GM12878 (cell line): Measurements from ENCODE around the gene KRT86.
"Not testable (repeated sequence)": the region's sequence is repeated elsewhere in the genome, so short reads cannot be mapped to it uniquely, and the experiment has no call there.

Experiments used
- CEBPB ChIP-seq, 2 experiments: fragments of 150-350 bp in 1 of 2; IDR thresholded peaks; 2 replicates each; pipeline ENCODE4 v1.6.1; 2012 to 2014; ENCODE audit warnings: low read depth in 2 of 2, low read length in 2 of 2, borderline replicate concordance in 1 of 2, inconsistent platforms in 1 of 2
- CHD4 ChIP-seq: fragments of 200-600 bp; sonication (generic); IDR thresholded peaks from 2 replicates; pipeline ENCODE4 v1.6.1; 2016; ENCODE audit warnings: mild to moderate bottlenecking
- CTCF ChIP-seq, 3 experiments: IDR thresholded peaks in 2 of 3; conservative IDR thresholded peaks in 1 of 3; 2 replicates each; pipeline ENCODE4 v1.5.1; 2011; ENCODE audit warnings: low read depth in 3 of 3, low read length in 3 of 3, mild to moderate bottlenecking in 3 of 3, control low read depth in 2 of 3, moderate library complexity in 2 of 3, inconsistent platforms in 1 of 3, mixed read lengths in 1 of 3; ENCODE audit not compliant: control insufficient read depth in 2 of 3, insufficient read depth in 1 of 3; ENCODE audit errors: extremely low read depth in 1 of 3
- USF1 ChIP-seq: IDR thresholded peaks from 2 replicates; pipeline ENCODE4 v1.6.1; 2011; ENCODE audit warnings: borderline replicate concordance, low read depth, mild to moderate bottlenecking, moderate library complexity, mixed read lengths, low read length; ENCODE audit not compliant: insufficient read depth; ENCODE audit errors: extremely low read length
- TF ChIP-seq, protein P1 (sequence below): IDR thresholded peaks from 2 replicates; pipeline ENCODE4 v1.6.1; 2012; ENCODE audit warnings: low read depth, low read length, improper control_type of control experiment
- TF ChIP-seq, protein P2 (sequence below): IDR thresholded peaks from 2 replicates; pipeline ENCODE4 v1.6.1; 2011; ENCODE audit warnings: low read depth, mild to moderate bottlenecking, low read length, moderate library complexity, borderline replicate concordance; ENCODE audit errors: extremely low read depth
- TF ChIP-seq, protein P3 (sequence below): IDR thresholded peaks from 2 replicates; pipeline ENCODE4 v1.6.1; 2011; ENCODE audit warnings: mild to moderate bottlenecking, low read depth, low read length, moderate library complexity; ENCODE audit not compliant: insufficient replicate concordance

DNA sequence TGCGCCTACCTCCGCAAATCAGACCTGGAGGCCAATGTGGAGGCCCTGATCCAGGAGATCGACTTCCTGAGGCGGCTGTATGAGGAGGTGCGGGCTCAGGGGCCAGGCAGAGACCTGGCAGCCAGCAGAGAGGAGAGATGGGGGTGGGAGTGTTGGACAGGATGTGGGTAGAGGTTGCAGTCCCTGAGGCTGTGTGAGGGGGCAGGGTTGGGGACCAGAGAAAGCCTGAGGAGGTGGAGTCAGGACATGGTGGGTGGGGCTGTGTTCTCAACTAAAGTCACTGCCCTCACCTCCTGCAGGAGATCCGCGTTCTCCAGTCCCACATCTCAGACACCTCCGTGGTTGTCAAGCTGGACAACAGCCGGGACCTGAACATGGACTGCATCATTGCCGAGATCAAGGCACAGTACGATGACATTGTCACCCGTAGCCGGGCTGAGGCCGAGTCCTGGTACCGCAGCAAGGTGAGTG, 30.5 kb downstream of the KRT86 start:
- TF ChIP-seq, protein P1, sequence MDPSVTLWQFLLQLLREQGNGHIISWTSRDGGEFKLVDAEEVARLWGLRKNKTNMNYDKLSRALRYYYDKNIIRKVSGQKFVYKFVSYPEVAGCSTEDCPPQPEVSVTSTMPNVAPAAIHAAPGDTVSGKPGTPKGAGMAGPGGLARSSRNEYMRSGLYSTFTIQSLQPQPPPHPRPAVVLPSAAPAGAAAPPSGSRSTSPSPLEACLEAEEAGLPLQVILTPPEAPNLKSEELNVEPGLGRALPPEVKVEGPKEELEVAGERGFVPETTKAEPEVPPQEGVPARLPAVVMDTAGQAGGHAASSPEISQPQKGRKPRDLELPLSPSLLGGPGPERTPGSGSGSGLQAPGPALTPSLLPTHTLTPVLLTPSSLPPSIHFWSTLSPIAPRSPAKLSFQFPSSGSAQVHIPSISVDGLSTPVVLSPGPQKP = not testable (repeated sequence)
- TF ChIP-seq, protein P2, sequence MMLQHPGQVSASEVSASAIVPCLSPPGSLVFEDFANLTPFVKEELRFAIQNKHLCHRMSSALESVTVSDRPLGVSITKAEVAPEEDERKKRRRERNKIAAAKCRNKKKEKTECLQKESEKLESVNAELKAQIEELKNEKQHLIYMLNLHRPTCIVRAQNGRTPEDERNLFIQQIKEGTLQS = not testable (repeated sequence)
- TF ChIP-seq CEBPB (IDR thresholded peaks at IDR 0.05; ENCODE audit: borderline replicate concordance in 1 of 2, low read depth in 2 of 2, low read length in 2 of 2); CTCF (IDR thresholded peaks at IDR 0.05 in 2 of 3, conservative IDR thresholded peaks at IDR 0.05 in 1 of 3; ENCODE audit: control insufficient read depth in 2 of 3, extremely low read depth in 1 of 3, insufficient read depth in 1 of 3, low read depth in 3 of 3, low read length in 3 of 3); CHD4; USF1: not testable (repeated sequence)
- TF ChIP-seq, protein P3, sequence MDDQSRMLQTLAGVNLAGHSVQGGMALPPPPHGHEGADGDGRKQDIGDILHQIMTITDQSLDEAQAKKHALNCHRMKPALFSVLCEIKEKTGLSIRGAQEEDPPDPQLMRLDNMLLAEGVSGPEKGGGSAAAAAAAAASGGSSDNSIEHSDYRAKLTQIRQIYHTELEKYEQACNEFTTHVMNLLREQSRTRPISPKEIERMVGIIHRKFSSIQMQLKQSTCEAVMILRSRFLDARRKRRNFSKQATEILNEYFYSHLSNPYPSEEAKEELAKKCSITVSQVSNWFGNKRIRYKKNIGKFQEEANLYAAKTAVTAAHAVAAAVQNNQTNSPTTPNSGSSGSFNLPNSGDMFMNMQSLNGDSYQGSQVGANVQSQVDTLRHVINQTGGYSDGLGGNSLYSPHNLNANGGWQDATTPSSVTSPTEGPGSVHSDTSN = not testable (repeated sequence)
